Calu3 (cell line): ENCODE data around the gene SNX8. TPM values are rescaled to one million over a fixed set of nuclear protein-coding genes. Genes with fewer than 3 reads are reported as not detected.

ENCODE experiments used
- BruUV-seq: library from RNA; stranded (reverse); fragments of 400-500 nt; replicated peaks from 2 replicates; lab custom pipeline; 2021; lab: Mats Ljungman, UMichigan
- CTCF ChIA-PET: fragments of 300-600 bp; sonication (Branson Sonifier 250); formaldehyde crosslinking; loops from one replicate; lab custom pipeline; 2022; ENCODE audit warnings: antibody characterized with exemption; lab: Charles Lee
- DNase-seq: peaks from one replicate; pipeline ENCODE4 v3.0.0; 2022
- H3K27ac Mint-ChIP-seq: one replicate; pipeline ENCODE4 v1.8.0; 2022; ENCODE audit warnings: mixed read lengths; ENCODE audit not compliant: unreplicated experiment
- H3K27me3 Mint-ChIP-seq: one replicate; pipeline ENCODE4 v1.8.0; 2022; ENCODE audit warnings: mixed read lengths; ENCODE audit not compliant: unreplicated experiment
- H3K36me3 Mint-ChIP-seq: one replicate; pipeline ENCODE4 v1.8.0; 2022; ENCODE audit warnings: mild to moderate bottlenecking, moderate library complexity, mixed read lengths; ENCODE audit not compliant: insufficient read depth, unreplicated experiment
- H3K4me1 Mint-ChIP-seq: one replicate; pipeline ENCODE4 v1.8.0; 2022; ENCODE audit warnings: mild to moderate bottlenecking, low read depth, mixed read lengths; ENCODE audit not compliant: unreplicated experiment
- H3K4me3 Mint-ChIP-seq: one replicate; pipeline ENCODE4 v1.8.0; 2022; ENCODE audit warnings: mild to moderate bottlenecking, low read depth, moderate library complexity, mixed read lengths; ENCODE audit not compliant: unreplicated experiment
- H3K9me3 Mint-ChIP-seq: one replicate; pipeline ENCODE4 v1.8.0; 2022; ENCODE audit warnings: low read depth, mixed read lengths; ENCODE audit not compliant: unreplicated experiment
- intact Hi-C: fragments of 100-400 bp; cut with micrococcal nuclease; formaldehyde crosslinking; loops from one replicate; pipeline ENCODE4 v1.10.0; 2022; ENCODE audit not compliant: unreplicated experiment
- total RNA-seq: library from RNA; stranded (reverse); gene quantifications from 2 replicates; pipeline ENCODE4 v1.2.3, GENCODE V29; 2022
- TF ChIP-seq, protein P1 (sequence below): fragments of 200-600 bp; IDR thresholded peaks from one replicate; pipeline ENCODE4 v1.8.0; 2022; ENCODE audit warnings: antibody characterized with exemption; ENCODE audit not compliant: unreplicated experiment

The SNX8 gene
- total RNA-seq, 1 experiment from 2014 or later: 57.0 TPM

DNA sequence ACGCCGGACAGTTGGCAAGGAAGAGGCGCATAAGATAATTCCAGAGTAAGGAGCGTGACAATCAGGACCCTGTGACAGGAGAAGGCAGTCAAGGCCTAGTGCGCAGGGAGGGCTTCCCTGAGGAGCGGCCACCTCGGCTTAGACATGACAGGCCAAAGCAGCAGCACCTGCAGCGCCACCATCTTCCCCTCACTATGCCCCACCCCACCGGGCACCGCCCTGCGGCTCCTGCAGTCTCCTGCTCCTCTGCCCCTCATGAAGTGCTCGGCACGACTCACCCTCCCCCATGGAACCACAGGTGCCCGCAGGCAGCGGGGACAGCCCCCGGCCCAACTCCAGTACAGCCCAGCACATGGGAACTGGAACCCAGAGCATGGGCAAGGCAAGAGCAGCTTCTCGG is 93.3 kb downstream of the SNX8 start:
- Mint-ChIP-seq H3K4me3 (no peak overlapping the region), H3K27ac (no peak overlapping the region), H3K4me1 (peaks cover 12% of the 10 kb centered on the region), H3K27me3 (no peaks in the 10 kb centered on the region), H3K36me3 (peaks cover 57% of the 10 kb centered on the region), H3K9me3 (no peaks in the 10 kb centered on the region)
- DNase-seq: no peak
- BruUV-seq: no TSS peak
- TF ChIP-seq, protein P1, sequence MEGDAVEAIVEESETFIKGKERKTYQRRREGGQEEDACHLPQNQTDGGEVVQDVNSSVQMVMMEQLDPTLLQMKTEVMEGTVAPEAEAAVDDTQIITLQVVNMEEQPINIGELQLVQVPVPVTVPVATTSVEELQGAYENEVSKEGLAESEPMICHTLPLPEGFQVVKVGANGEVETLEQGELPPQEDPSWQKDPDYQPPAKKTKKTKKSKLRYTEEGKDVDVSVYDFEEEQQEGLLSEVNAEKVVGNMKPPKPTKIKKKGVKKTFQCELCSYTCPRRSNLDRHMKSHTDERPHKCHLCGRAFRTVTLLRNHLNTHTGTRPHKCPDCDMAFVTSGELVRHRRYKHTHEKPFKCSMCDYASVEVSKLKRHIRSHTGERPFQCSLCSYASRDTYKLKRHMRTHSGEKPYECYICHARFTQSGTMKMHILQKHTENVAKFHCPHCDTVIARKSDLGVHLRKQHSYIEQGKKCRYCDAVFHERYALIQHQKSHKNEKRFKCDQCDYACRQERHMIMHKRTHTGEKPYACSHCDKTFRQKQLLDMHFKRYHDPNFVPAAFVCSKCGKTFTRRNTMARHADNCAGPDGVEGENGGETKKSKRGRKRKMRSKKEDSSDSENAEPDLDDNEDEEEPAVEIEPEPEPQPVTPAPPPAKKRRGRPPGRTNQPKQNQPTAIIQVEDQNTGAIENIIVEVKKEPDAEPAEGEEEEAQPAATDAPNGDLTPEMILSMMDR: no peak
- intact Hi-C loops: no loop called here
- CTCF ChIA-PET: no interaction called here

DNA sequence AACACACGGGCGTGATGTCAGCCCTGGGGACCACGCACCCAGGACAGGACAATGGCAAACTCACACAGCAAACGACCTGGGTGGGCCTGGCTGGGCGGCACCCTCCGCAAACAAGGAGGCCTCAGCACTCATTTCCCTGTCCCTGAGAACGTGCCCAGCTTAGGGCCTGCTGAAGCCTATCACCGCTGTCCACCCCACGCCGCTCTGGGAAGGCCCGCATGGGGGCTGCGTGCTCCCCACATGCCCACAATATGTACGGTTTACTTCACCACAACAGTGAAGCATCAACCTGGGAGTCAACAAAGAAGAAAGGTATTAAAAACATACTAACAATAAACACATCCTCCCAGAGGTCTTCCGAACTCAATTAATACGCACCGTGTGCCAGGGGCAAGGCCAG is 93.7 kb downstream of the SNX8 start:
- DNase-seq: no peak
- CTCF ChIA-PET: no interaction called here
- H3K9me3 Mint-ChIP-seq: no peaks in the 10 kb centered on the region
- H3K36me3 Mint-ChIP-seq: peaks cover 61% of the 10 kb centered on the region
- H3K27me3 Mint-ChIP-seq: no peaks in the 10 kb centered on the region
- H3K4me3 Mint-ChIP-seq: no peak overlapping the region
- intact Hi-C loops: no loop called here
- no peak overlapping the region for H3K27ac Mint-ChIP-seq
- TF ChIP-seq, protein P1: no peak
- peaks cover 8% of the 10 kb centered on the region for H3K4me1 Mint-ChIP-seq
- no TSS peak for BruUV-seq

- H3K36me3 Mint-ChIP-seq: peaks cover 61% of the 10 kb centered on the region
Measured at GRCh38 chr7:2220030-2220429, 94.2 kb downstream of the SNX8 start.

DNA sequence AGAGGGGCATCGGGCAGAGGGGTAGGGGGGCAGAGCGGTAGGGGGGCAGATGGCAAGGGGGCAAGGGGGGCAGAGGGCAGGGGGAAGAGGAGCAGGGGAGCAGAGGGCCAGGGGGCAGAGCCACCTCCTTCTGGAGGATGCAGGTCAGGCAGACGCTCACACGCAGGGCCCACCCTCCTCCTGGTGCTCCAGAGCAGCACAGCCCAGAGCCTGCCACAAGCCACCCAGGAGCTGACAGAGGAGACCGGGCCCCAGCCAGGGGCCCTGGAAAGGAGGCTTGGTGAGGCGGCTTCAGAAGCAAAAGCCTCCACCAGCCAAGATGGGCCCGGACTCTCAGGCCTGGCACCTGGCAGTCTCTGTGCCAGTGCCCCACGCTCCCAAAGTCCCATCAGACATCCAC is 94.6 kb downstream of the SNX8 start:
- no peak overlapping the region for H3K27ac Mint-ChIP-seq
- CTCF ChIA-PET: no interaction called here
- no peaks in the 10 kb centered on the region for H3K27me3 Mint-ChIP-seq
- DNase-seq: no peak
- no TSS peak for BruUV-seq
- no peak overlapping the region for H3K4me3 Mint-ChIP-seq
- TF ChIP-seq, protein P1: no peak
- H3K4me1 Mint-ChIP-seq: no peaks in the 10 kb centered on the region
- peaks cover 65% of the 10 kb centered on the region for H3K36me3 Mint-ChIP-seq
- H3K9me3 Mint-ChIP-seq: no peaks in the 10 kb centered on the region
- intact Hi-C loops: no loop called here

More at GRCh38 chr7:2220030-2220429, 94.2 kb downstream of the SNX8 start:
- Mint-ChIP-seq H3K4me1 (peaks cover 3% of the 10 kb centered on the region), H3K27ac (no peak overlapping the region), H3K27me3 (no peaks in the 10 kb centered on the region), H3K4me3 (no peak overlapping the region), H3K9me3 (no peaks in the 10 kb centered on the region)
- CTCF ChIA-PET: no interaction called here
- TF ChIP-seq, protein P1: no peak
- no peak for DNase-seq
- intact Hi-C loops: no loop called here
- BruUV-seq: no TSS peak
